Panc1 (cell line): ENCODE data around the gene DEDD. TPM values are rescaled to one million over a fixed set of nuclear protein-coding genes. Genes with fewer than 3 reads are reported as not detected.

Source experiments
- ATAC-seq: fragments of 200-7000 bp; cut with Tn5 transposase; 2 replicates; pipeline ENCODE4 v1.9.1; 2020; ENCODE audit warnings: mild to moderate bottlenecking, moderate library complexity
- BruUV-seq: library from RNA; stranded (reverse); fragments of 400-500 nt; replicated peaks from 2 replicates; lab custom pipeline; 2021; lab: Mats Ljungman, UMichigan
- CTCF ChIA-PET: fragments of 300-600 bp; sonication (Branson Sonifier 250); formaldehyde crosslinking; loops from one replicate; lab custom pipeline; 2022; ENCODE audit warnings: antibody characterized with exemption; lab: Charles Lee
- POLR2A ChIA-PET: fragments of 300-600 bp; sonication (Branson Sonifier 250); formaldehyde crosslinking; loops from one replicate; lab custom pipeline; 2022; ENCODE audit warnings: antibody characterized with exemption; lab: Charles Lee
- DNase-seq: peaks from one replicate; pipeline ENCODE4 v3.0.0-alpha.2; 2010; ENCODE audit warnings: low read depth, low spot score
- H3K27ac ChIP-seq: 2 replicates; pipeline ENCODE4 v1.5.1; 2011; ENCODE audit warnings: mild to moderate bottlenecking, low read length, inconsistent platforms
- H3K27me3 ChIP-seq: fragments of 200-500 bp; sonication (Bioruptor generic); 2 replicates; pipeline ENCODE4 v1.6.0; 2014; ENCODE audit warnings: low read length, inconsistent platforms; ENCODE audit not compliant: control insufficient read depth, insufficient read depth
- H3K36me3 ChIP-seq: fragments of 200-500 bp; sonication (Bioruptor generic); 2 replicates; pipeline ENCODE4 v1.5.1; 2014; ENCODE audit warnings: inconsistent platforms, mild to moderate bottlenecking, low read length, moderate library complexity; ENCODE audit not compliant: control insufficient read depth, insufficient read depth
- H3K4me1 ChIP-seq: 2 replicates; pipeline ENCODE4 v1.5.1; 2011; ENCODE audit warnings: inconsistent platforms, mild to moderate bottlenecking, low read length, moderate library complexity; ENCODE audit not compliant: control insufficient read depth, insufficient read depth
- H3K4me3 ChIP-seq, 2 experiments: 2 replicates each; pipeline ENCODE4 v1.5.1; 2011 to 2012; ENCODE audit warnings: low read depth in 2 of 2, low read length in 2 of 2, mild to moderate bottlenecking in 2 of 2, inconsistent platforms in 1 of 2, moderate library complexity in 1 of 2
- H3K9me3 ChIP-seq: fragments of 200-500 bp; sonication (Bioruptor generic); 2 replicates; pipeline ENCODE4 v1.5.1; 2014; ENCODE audit warnings: low read depth, mild to moderate bottlenecking, inconsistent platforms, low read length, moderate library complexity; ENCODE audit not compliant: control insufficient read depth, insufficient read depth
- POLR2AphosphoS5 ChIP-seq: IDR thresholded peaks from 2 replicates; pipeline ENCODE4 v1.6.1; 2012; ENCODE audit warnings: mild to moderate bottlenecking, low read depth, low read length, moderate library complexity
- SIN3A ChIP-seq: IDR thresholded peaks from 2 replicates; pipeline ENCODE4 v1.6.1; 2012; ENCODE audit warnings: low read depth, mild to moderate bottlenecking, low read length, moderate library complexity, borderline replicate concordance; ENCODE audit not compliant: insufficient read depth
- TCF7L2 ChIP-seq: IDR thresholded peaks from 2 replicates; pipeline ENCODE4 v1.6.1; 2011; ENCODE audit warnings: mild to moderate bottlenecking, low read depth, low read length, inconsistent platforms
- in situ Hi-C: cut with HindIII; loops from 2 replicates; pipeline ENCODE4 v1.10.0; 2016; ENCODE audit warnings: low sequenced_read_pairs, low pct_unique_long_range_greater_than_20kb
- intact Hi-C: fragments of 100-400 bp; cut with micrococcal nuclease; formaldehyde crosslinking; loops from one replicate; pipeline ENCODE4 v1.10.0; 2022; ENCODE audit not compliant: unreplicated experiment
- total RNA-seq: library from RNA; stranded (reverse); gene quantifications from one replicate; pipeline ENCODE4 v1.2.1, GENCODE V29; 2021; ENCODE audit not compliant: unreplicated experiment
- TF ChIP-seq, protein P1 (sequence below), 2 experiments: IDR thresholded peaks; 2 replicates each; pipeline ENCODE4 v1.6.1; 2011 to 2012; ENCODE audit warnings: low read depth in 2 of 2, control low read depth in 1 of 2, low read length in 1 of 2, mild to moderate bottlenecking in 1 of 2, moderate library complexity in 1 of 2; ENCODE audit not compliant: insufficient read depth in 1 of 2
- TF ChIP-seq, protein P2 (sequence below): fragments of 450-650 bp; IDR thresholded peaks from 2 replicates; pipeline ENCODE4 v1.5.1; 2017; ENCODE audit warnings: mild to moderate bottlenecking

The DEDD gene
- total RNA-seq, 1 experiment from 2014 or later: 42.5 TPM

DNA sequence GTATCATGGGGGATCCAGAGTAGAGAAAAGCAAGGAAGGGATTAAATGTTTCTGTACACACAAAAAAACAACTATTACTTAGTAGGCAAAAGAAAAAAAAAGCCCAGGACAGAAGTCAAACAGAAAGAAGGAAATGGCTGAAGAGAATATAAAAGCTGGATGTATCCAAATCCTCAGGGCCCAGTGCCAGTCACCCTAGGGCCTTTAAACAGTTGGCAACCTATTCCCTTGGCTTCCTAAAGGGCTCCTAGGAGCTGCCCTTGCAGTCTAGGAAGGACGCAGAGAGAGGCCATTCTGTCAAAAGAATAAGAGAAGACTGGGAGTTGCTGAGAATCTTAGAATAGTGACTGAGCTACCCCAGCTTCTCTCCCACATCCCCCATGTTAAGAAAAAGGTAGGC lies 39.9 kb upstream of the DEDD start:
- Histone ChIP-seq H3K27ac (no peak overlapping the region), H3K36me3 (peaks cover 25% of the 10 kb centered on the region), H3K9me3 (no peaks in the 10 kb centered on the region), H3K27me3 (no peaks in the 10 kb centered on the region), H3K4me3 (no peak overlapping the region), H3K4me1 (peaks cover 4% of the 10 kb centered on the region)
- BruUV-seq: no TSS peak
- intact Hi-C loops (no loop called here), in situ Hi-C loops (no loop called here)
- POLR2A ChIA-PET: no interaction called here
- no peak for TF ChIP-seq POLR2AphosphoS5
- TF ChIP-seq, protein P1, sequence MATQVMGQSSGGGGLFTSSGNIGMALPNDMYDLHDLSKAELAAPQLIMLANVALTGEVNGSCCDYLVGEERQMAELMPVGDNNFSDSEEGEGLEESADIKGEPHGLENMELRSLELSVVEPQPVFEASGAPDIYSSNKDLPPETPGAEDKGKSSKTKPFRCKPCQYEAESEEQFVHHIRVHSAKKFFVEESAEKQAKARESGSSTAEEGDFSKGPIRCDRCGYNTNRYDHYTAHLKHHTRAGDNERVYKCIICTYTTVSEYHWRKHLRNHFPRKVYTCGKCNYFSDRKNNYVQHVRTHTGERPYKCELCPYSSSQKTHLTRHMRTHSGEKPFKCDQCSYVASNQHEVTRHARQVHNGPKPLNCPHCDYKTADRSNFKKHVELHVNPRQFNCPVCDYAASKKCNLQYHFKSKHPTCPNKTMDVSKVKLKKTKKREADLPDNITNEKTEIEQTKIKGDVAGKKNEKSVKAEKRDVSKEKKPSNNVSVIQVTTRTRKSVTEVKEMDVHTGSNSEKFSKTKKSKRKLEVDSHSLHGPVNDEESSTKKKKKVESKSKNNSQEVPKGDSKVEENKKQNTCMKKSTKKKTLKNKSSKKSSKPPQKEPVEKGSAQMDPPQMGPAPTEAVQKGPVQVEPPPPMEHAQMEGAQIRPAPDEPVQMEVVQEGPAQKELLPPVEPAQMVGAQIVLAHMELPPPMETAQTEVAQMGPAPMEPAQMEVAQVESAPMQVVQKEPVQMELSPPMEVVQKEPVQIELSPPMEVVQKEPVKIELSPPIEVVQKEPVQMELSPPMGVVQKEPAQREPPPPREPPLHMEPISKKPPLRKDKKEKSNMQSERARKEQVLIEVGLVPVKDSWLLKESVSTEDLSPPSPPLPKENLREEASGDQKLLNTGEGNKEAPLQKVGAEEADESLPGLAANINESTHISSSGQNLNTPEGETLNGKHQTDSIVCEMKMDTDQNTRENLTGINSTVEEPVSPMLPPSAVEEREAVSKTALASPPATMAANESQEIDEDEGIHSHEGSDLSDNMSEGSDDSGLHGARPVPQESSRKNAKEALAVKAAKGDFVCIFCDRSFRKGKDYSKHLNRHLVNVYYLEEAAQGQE (IDR thresholded peaks at IDR 0.05; ENCODE audit: insufficient read depth in 1 of 2, low read depth in 2 of 2, low read length in 1 of 2): no peak
- TF ChIP-seq, protein P2, sequence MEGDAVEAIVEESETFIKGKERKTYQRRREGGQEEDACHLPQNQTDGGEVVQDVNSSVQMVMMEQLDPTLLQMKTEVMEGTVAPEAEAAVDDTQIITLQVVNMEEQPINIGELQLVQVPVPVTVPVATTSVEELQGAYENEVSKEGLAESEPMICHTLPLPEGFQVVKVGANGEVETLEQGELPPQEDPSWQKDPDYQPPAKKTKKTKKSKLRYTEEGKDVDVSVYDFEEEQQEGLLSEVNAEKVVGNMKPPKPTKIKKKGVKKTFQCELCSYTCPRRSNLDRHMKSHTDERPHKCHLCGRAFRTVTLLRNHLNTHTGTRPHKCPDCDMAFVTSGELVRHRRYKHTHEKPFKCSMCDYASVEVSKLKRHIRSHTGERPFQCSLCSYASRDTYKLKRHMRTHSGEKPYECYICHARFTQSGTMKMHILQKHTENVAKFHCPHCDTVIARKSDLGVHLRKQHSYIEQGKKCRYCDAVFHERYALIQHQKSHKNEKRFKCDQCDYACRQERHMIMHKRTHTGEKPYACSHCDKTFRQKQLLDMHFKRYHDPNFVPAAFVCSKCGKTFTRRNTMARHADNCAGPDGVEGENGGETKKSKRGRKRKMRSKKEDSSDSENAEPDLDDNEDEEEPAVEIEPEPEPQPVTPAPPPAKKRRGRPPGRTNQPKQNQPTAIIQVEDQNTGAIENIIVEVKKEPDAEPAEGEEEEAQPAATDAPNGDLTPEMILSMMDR: no peak
- TF ChIP-seq SIN3A: no peak
- no peak for TF ChIP-seq TCF7L2
- CTCF ChIA-PET: no interaction called here
- ATAC-seq (no peak), DNase-seq (no peak)

DNA sequence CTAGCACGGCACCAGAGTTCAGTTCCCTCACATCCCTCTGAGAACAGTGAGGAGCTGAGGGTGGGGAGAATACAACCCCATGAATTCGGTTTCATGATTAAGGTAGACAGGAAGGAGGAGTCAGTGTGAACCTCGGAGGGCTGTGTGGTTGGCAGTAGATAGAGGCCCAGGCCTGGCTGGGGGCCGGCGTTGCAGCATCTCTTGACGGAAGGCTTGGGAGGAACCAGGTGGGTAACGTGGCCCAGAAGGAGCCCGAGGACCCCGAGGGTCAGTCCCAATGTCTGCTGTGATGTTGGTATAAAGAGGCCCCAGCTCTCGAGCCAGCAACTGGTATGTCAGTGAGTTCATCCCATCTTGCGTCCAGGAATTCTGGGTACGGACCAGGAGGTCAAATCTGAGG lies 39.2 kb upstream of the DEDD start:
- intact Hi-C loops: no loop called here
- ATAC-seq: no peak
- Histone ChIP-seq H3K27me3 (no peaks in the 10 kb centered on the region), H3K4me3 (no peak overlapping the region), H3K4me1 (peaks cover 8% of the 10 kb centered on the region), H3K36me3 (peaks cover 23% of the 10 kb centered on the region), H3K27ac (no peak overlapping the region), H3K9me3 (no peaks in the 10 kb centered on the region)
- BruUV-seq: TSS peak; percentile 31
- in situ Hi-C loops: no loop called here
- CTCF ChIA-PET: no interaction called here
- no peak for DNase-seq
- TF ChIP-seq POLR2AphosphoS5 (no peak), SIN3A (no peak), TCF7L2 (no peak)
- TF ChIP-seq, protein P2: no peak
- TF ChIP-seq, protein P1 (IDR thresholded peaks at IDR 0.05; ENCODE audit: insufficient read depth in 1 of 2, low read depth in 2 of 2, low read length in 1 of 2): no peak
- POLR2A ChIA-PET: no interaction called here
